ENCODE results near the gene CDHR2.

DNA sequence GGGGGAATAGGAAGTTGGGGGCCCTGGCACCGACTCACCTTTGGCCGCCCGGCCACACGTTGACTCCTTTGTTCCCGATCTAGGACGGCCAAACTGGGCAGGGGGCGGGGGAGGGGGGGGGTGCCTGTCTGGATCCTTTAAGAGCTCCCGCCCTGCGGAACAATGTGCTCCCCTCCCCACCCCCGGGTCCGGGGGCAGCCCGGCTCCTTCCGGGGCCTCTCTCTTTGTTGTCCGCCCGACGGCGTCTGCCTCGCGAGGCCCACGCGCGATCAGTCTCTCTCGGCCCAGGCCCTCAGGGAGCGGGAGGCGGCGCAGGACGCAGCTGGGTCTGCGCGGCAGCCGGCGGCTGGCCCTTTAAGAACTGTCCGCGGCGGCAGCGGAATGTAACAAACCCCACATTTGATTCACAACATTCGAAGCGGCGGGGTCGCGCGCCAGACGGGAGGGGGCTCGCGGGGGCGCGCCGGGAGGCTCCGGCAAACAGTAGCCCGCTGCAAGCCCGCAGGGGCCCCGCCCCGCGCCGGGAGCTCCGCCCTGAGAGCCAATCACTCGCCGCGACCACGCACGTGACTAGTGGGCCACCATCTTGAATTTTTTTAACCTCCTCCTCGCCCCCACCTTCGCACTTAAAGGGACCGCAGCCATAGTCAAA is 12.1 kb upstream of the CDHR2 start, which contains the start of gene RNF44:
- TF ChIP-seq EZH2 (IDR thresholded peaks at IDR 0.05; ENCODE audit: insufficient read depth, poor library complexity, severe bottlenecking) (no peak), EZH2phosphoT487 (IDR thresholded peaks at IDR 0.05; ENCODE audit: insufficient read depth, low read depth) (no peak)
